B cell (primary cell): Measurements from ENCODE around the gene NKAIN2.

Experiments used
- CTCF ChIP-seq: fragments of 200-600 bp; IDR thresholded peaks from one replicate; pipeline ENCODE4 v1.8.0; 2022; ENCODE audit warnings: antibody characterized with exemption, mild to moderate bottlenecking
- EZH2 ChIP-seq: IDR thresholded peaks from 2 replicates; pipeline ENCODE4 v1.6.1; 2012; ENCODE audit warnings: borderline replicate concordance, low read depth, mild to moderate bottlenecking, moderate library complexity, low read length; ENCODE audit not compliant: insufficient read depth, poor library complexity, severe bottlenecking

GRCh38 chr6:123925842-123926399 is 122.3 kb downstream of the NKAIN2 start:
- TF ChIP-seq CTCF: no peak
- no peak for TF ChIP-seq EZH2
